Upper lobe of left lung (tissue), 4 donors: ENCODE measurements around the gene IGF2BP3.

Experiments
- POLR2A ChIP-seq, 4 donors: fragments of 450-650 bp; IDR thresholded peaks; one replicate each; pipeline ENCODE4 v1.5.1; 2016 to 2017; ENCODE audit warnings: antibody characterized with exemption in 4 of 4, mild to moderate bottlenecking in 2 of 4
- TF ChIP-seq, protein P1 (sequence below), 6 experiments: fragments of 450-650 bp in 4 of 6; fragments of 200-600 bp in 2 of 6; sonication (generic) in 2 of 6; IDR thresholded peaks; one replicate each; pipeline ENCODE4 v1.5.1; 2016 to 2019; ENCODE audit warnings: antibody characterized with exemption in 6 of 6

GRCh38 chr7:23267357-23267756 is 202.9 kb downstream of the IGF2BP3 start:
- TF ChIP-seq, protein P1, sequence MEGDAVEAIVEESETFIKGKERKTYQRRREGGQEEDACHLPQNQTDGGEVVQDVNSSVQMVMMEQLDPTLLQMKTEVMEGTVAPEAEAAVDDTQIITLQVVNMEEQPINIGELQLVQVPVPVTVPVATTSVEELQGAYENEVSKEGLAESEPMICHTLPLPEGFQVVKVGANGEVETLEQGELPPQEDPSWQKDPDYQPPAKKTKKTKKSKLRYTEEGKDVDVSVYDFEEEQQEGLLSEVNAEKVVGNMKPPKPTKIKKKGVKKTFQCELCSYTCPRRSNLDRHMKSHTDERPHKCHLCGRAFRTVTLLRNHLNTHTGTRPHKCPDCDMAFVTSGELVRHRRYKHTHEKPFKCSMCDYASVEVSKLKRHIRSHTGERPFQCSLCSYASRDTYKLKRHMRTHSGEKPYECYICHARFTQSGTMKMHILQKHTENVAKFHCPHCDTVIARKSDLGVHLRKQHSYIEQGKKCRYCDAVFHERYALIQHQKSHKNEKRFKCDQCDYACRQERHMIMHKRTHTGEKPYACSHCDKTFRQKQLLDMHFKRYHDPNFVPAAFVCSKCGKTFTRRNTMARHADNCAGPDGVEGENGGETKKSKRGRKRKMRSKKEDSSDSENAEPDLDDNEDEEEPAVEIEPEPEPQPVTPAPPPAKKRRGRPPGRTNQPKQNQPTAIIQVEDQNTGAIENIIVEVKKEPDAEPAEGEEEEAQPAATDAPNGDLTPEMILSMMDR (IDR thresholded peaks at IDR 0.05), result no peak
- TF ChIP-seq POLR2A (IDR thresholded peaks at IDR 0.05), result no peak
